Activated gamma-delta T cell treated with Interleukin-2 at 50 U/mL for 16 hours (primary cell): Measurements from ENCODE around the gene RNU6-1.

Experiments used
- DNase-seq: peaks from one replicate; pipeline ENCODE4 v3.0.0-alpha.2; 2020

Gene RNU6-1

GRCh38 chr15:67794832-67795574, 44.8 kb downstream of the RNU6-1 start:
- no peak for DNase-seq

DNA sequence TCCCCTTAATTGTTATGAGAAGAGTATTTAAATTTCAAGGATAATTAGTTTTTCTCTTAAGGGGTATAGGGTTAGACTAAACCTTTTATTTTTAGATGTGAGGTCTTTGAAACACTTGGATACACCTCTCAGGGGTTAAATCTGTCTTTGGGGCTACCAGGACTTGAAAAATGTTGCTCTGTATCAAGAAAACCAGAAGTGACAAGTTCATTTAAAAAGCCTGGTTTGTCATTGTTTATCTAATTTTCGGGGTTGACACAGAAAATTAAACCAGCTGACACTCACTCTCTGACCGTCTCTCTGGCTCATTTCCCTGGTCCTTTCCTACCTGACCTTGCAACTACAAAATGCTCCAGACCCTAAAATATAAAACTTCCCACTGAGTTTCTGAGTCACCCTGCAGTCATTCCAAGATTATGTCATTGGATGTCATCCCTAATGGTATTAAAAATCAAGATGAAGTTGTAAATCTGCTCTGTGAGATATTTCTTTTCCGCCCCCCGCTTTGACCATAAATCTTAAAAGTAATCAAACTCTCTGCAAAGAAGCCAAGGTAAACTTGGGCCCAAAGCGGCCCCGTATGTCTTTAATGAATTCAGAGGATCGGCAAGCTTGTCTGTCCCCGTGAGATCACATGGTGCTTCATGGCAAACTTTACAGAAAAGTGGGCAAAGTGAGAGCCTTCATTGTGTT, 47.4 kb downstream of the RNU6-1 start:
- DNase-seq = no peak

- DNase-seq = no peak
Measured at GRCh38 chr15:67790610-67791319, 49.1 kb downstream of the RNU6-1 start.
